H9 (cell line): ENCODE data around the gene OCIAD2. TPM values are rescaled to one million over a fixed set of nuclear protein-coding genes. Genes with fewer than 3 reads are reported as not detected.

Experiments used
- DNase-seq: peaks from one replicate; pipeline ENCODE4 v3.0.0-alpha.2; 2017
- H2AFZ ChIP-seq: one replicate; pipeline ENCODE4 v1.6.1; 2013; ENCODE audit warnings: mild to moderate bottlenecking, low read length, control low read depth, moderate library complexity
- H2AK5ac ChIP-seq: 2 replicates; pipeline ENCODE4 v1.6.1; 2013; ENCODE audit warnings: low read length, control low read depth, mixed read lengths; ENCODE audit not compliant: insufficient read length
- H2BK120ac ChIP-seq: one replicate; pipeline ENCODE4 v1.6.1; 2013; ENCODE audit warnings: low read depth, mild to moderate bottlenecking, low read length, control low read depth, inconsistent platforms; ENCODE audit not compliant: poor library complexity, severe bottlenecking
- H2BK12ac ChIP-seq: 2 replicates; pipeline ENCODE4 v1.6.1; 2013; ENCODE audit warnings: low read length, control low read depth, mixed read lengths, low read depth; ENCODE audit not compliant: insufficient read length
- H2BK15ac ChIP-seq: 2 replicates; pipeline ENCODE4 v1.6.1; 2013; ENCODE audit warnings: low read depth, low read length, control low read depth
- H2BK20ac ChIP-seq: one replicate; pipeline ENCODE4 v1.6.1; 2013; ENCODE audit warnings: low read depth, mild to moderate bottlenecking, low read length, control low read depth, inconsistent platforms; ENCODE audit not compliant: poor library complexity, severe bottlenecking
- H2BK5ac ChIP-seq: 2 replicates; pipeline ENCODE4 v1.6.1; 2013; ENCODE audit warnings: low read length, control low read depth, mixed read lengths; ENCODE audit not compliant: insufficient read length
- H3K14ac ChIP-seq: 2 replicates; pipeline ENCODE4 v1.6.1; 2013; ENCODE audit warnings: low read length, control low read depth; ENCODE audit not compliant: insufficient read depth
- H3K18ac ChIP-seq: 2 replicates; pipeline ENCODE4 v1.6.1; 2013; ENCODE audit warnings: low read depth, mild to moderate bottlenecking, mixed read lengths, low read length, control low read depth; ENCODE audit not compliant: insufficient read length
- H3K23ac ChIP-seq: 2 replicates; pipeline ENCODE4 v1.6.1; 2013; ENCODE audit warnings: low read length, control low read depth, mixed read lengths, low read depth; ENCODE audit not compliant: insufficient read length
- H3K23me2 ChIP-seq: 2 replicates; pipeline ENCODE4 v1.6.1; 2013; ENCODE audit warnings: low read depth, mild to moderate bottlenecking, mixed read lengths, low read length, control low read depth; ENCODE audit not compliant: insufficient read length, poor library complexity, severe bottlenecking
- H3K27ac ChIP-seq: 2 replicates; pipeline ENCODE4 v1.5.1; 2013; ENCODE audit warnings: low read length, control low read depth, mixed read lengths, low read depth; ENCODE audit not compliant: insufficient read length
- H3K27me3 ChIP-seq: 2 replicates; pipeline ENCODE4 v1.6.1; 2013; ENCODE audit warnings: low read length, control low read depth, inconsistent platforms; ENCODE audit not compliant: insufficient read depth
- H3K4ac ChIP-seq: 2 replicates; pipeline ENCODE4 v1.6.1; 2013; ENCODE audit warnings: low read depth, mild to moderate bottlenecking, control low read depth, inconsistent platforms, low read length, moderate library complexity
- H3K4me1 ChIP-seq: 2 replicates; pipeline ENCODE4 v1.6.1; 2013; ENCODE audit warnings: low read length, control low read depth, inconsistent platforms; ENCODE audit not compliant: insufficient read depth
- H3K4me2 ChIP-seq: 2 replicates; pipeline ENCODE4 v1.6.1; 2013; ENCODE audit warnings: low read length, control low read depth, mixed read lengths; ENCODE audit not compliant: insufficient read length, insufficient read depth
- H3K56ac ChIP-seq: 2 replicates; pipeline ENCODE4 v1.6.1; 2013; ENCODE audit warnings: low read depth, mild to moderate bottlenecking, mixed read lengths, low read length, control low read depth; ENCODE audit not compliant: insufficient read length
- H3K79me1 ChIP-seq: 2 replicates; pipeline ENCODE4 v1.6.1; 2013; ENCODE audit warnings: low read depth, mild to moderate bottlenecking, moderate library complexity, low read length, control low read depth, inconsistent platforms; ENCODE audit not compliant: insufficient read depth, poor library complexity, severe bottlenecking
- H3K79me2 ChIP-seq: 2 replicates; pipeline ENCODE4 v1.6.1; 2013; ENCODE audit warnings: low read length, control low read depth, inconsistent platforms; ENCODE audit not compliant: insufficient read depth
- H3K9ac ChIP-seq: 2 replicates; pipeline ENCODE4 v1.6.1; 2013; ENCODE audit warnings: low read length, control low read depth, mixed read lengths; ENCODE audit not compliant: insufficient read length; ENCODE audit errors: extremely low read depth
- H3K9me3 ChIP-seq: one replicate; pipeline ENCODE4 v1.6.1; 2013; ENCODE audit warnings: low read depth, low read length, inconsistent platforms; ENCODE audit not compliant: control insufficient read depth
- H3T11ph ChIP-seq: one replicate; pipeline ENCODE4 v1.6.1; 2013; ENCODE audit warnings: mild to moderate bottlenecking, low read length, control low read depth, inconsistent platforms
- H4K20me1 ChIP-seq: one replicate; pipeline ENCODE4 v1.6.1; 2013; ENCODE audit not compliant: control insufficient read depth, insufficient read length, insufficient read depth
- H4K5ac ChIP-seq: 2 replicates; pipeline ENCODE4 v1.6.1; 2013; ENCODE audit warnings: low read depth, mild to moderate bottlenecking, mixed read lengths, low read length, control low read depth; ENCODE audit not compliant: insufficient read length
- H4K8ac ChIP-seq: replicated peaks from 2 replicates; pipeline ENCODE4 v1.6.1; 2013; ENCODE audit warnings: low read length, control low read depth, mixed read lengths, low read depth; ENCODE audit not compliant: insufficient read length
- H4K91ac ChIP-seq: 2 replicates; pipeline ENCODE4 v1.6.1; 2013; ENCODE audit warnings: low read depth, mild to moderate bottlenecking, moderate library complexity, mixed read lengths, low read length, control low read depth; ENCODE audit not compliant: insufficient read length
- H3K27ac Mint-ChIP-seq, 3 experiments: 2 replicates in 2 of 3; 3 replicates in 1 of 3; pipeline ENCODE4 v1.8.0; 2020 to 2021; ENCODE audit warnings: mixed read lengths in 3 of 3, mild to moderate bottlenecking in 1 of 3, moderate library complexity in 1 of 3
- H3K27me3 Mint-ChIP-seq: 2 replicates; pipeline ENCODE4 v1.8.0; 2021; ENCODE audit warnings: low read depth, mild to moderate bottlenecking, moderate library complexity, mixed read lengths
- H3K36me3 Mint-ChIP-seq, 3 experiments: 2 replicates in 2 of 3; 3 replicates in 1 of 3; pipeline ENCODE4 v1.8.0; 2020 to 2021; ENCODE audit warnings: low read depth in 3 of 3, mixed read lengths in 3 of 3; ENCODE audit not compliant: insufficient read depth in 1 of 3
- H3K4me1 Mint-ChIP-seq, 2 experiments: 2 replicates each; pipeline ENCODE4 v1.8.0; 2020; ENCODE audit warnings: mixed read lengths in 2 of 2
- H3K4me3 Mint-ChIP-seq, 2 experiments: 2 replicates in 1 of 2; 3 replicates in 1 of 2; pipeline ENCODE4 v1.8.0; 2020 to 2021; ENCODE audit warnings: mild to moderate bottlenecking in 2 of 2, mixed read lengths in 2 of 2, moderate library complexity in 1 of 2
- H3K9me3 Mint-ChIP-seq, 2 experiments: 2 replicates in 1 of 2; 3 replicates in 1 of 2; pipeline ENCODE4 v1.8.0; 2020; ENCODE audit warnings: mild to moderate bottlenecking in 2 of 2, mixed read lengths in 2 of 2, moderate library complexity in 1 of 2
- CTCF ChIP-seq: fragments of 200-600 bp; sonication (generic); conservative IDR thresholded peaks from 3 replicates; pipeline ENCODE4 v1.8.0; 2021; ENCODE audit warnings: antibody characterized with exemption, mild to moderate bottlenecking
- WGBS: extraction: QIAGEN DNeasy Blood & Tissue Kit; methylation state at CpG from one replicate; pipeline ENCODE4 v1.1.7; 2013; ENCODE audit warnings: missing lambda C conversion rate, low lambda C conversion rate, mixed read lengths; ENCODE audit not compliant: insufficient read length; ENCODE audit errors: extremely low coverage; 5-methylcytosine and 5-hydroxymethylcytosine counted together
- total RNA-seq: library from RNA; stranded (reverse); gene quantifications from 2 replicates; pipeline ENCODE4 v1.2.1, GENCODE V29; 2021

Gene OCIAD2
- total RNA-seq, 1 experiment from 2014 or later, result 108 TPM

DNA sequence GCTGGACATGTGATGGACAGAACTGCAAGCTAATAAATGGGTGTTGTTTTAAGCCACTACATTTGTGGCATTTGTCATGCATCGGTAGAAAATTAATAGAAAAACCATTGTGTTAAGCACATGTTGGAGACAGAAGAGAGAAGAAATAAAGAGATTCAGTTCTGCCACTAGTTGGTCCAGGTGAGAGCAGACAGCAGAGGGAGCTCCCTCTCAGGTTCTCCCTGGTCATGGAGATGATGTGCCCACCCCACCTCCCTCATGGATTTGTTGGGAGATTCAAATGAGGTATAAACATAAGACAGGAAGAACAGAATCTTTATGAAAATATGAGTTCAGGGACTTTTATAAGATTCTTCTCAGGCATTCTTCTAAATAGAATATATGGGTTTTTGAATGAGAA, 36.8 kb upstream of the OCIAD2 start:
- no peak overlapping the region for H3K23ac ChIP-seq
- no peaks in the 10 kb centered on the region for H3K23me2 ChIP-seq
- peaks cover 4% of the 10 kb centered on the region for H3K4me1 ChIP-seq
- no peaks in the 10 kb centered on the region for H3K27me3 ChIP-seq
- H3K27ac ChIP-seq, result no peak overlapping the region
- H4K20me1 ChIP-seq, result no peaks in the 10 kb centered on the region
- no peak overlapping the region for H2BK120ac ChIP-seq
- Mint-ChIP-seq H3K36me3 (no peaks in the 10 kb centered on the region), H3K4me3 (no peak overlapping the region), H3K9me3 (peaks cover 0 to 2% of the 10 kb centered on the region in 2 experiments; a peak in 2 of 5 replicates), H3K27me3 (peaks cover 22% of the 10 kb centered on the region), H3K4me1 (peaks cover 12 to 15% of the 10 kb centered on the region in 2 experiments), H3K27ac (no peak overlapping the region)
- no peaks in the 10 kb centered on the region for H3K9me3 ChIP-seq
- no peak overlapping the region for H4K91ac ChIP-seq
- no peak overlapping the region for H2BK20ac ChIP-seq
- no peak overlapping the region for H2AK5ac ChIP-seq
- H2BK12ac ChIP-seq, result no peak overlapping the region
- H3K56ac ChIP-seq, result no peak overlapping the region
- no peak overlapping the region for H3K4ac ChIP-seq
- TF ChIP-seq CTCF, result peak; percentile 70
- H2BK5ac ChIP-seq, result no peak overlapping the region
- no peak overlapping the region for H3K18ac ChIP-seq
- DNase-seq, result peak; percentile 67
- H3K14ac ChIP-seq, result no peak overlapping the region
- no peak overlapping the region for H3K9ac ChIP-seq
- H3K79me1 ChIP-seq, result no peaks in the 10 kb centered on the region
- no peak overlapping the region for H4K8ac ChIP-seq
- H3T11ph ChIP-seq, result no peak overlapping the region
- H2AFZ ChIP-seq, result no peak overlapping the region
- H3K4me2 ChIP-seq, result no peak overlapping the region
- WGBS, result no CpG with 5 or more reads among the region's 1 CpG
- no peak overlapping the region for H4K5ac ChIP-seq
- no peaks in the 10 kb centered on the region for H3K79me2 ChIP-seq
- H2BK15ac ChIP-seq, result no peak overlapping the region
